ENCODE data around the gene AS3MT.

Gene AS3MT

GRCh38 chr10:102949916-102950315 is 80.6 kb downstream of the AS3MT start:
- Histone ChIP-seq H3K4me3 (ENCODE audit: low read depth, low read length) (no peak overlapping the region), H3K27ac (ENCODE audit: extremely low read depth, low read depth, low read length) (no peak overlapping the region), H3K36me3 (ENCODE audit: control insufficient read depth in 2 of 2, insufficient read depth in 1 of 2, low read length in 2 of 2) (no peaks in the 10 kb centered on the region; a peak in 1 of 3 replicates), H3K4me1 (ENCODE audit: control insufficient read depth, insufficient read depth, low read length) (peaks cover 9% of the 10 kb centered on the region; the same call in 1 of the 2 replicates), H3K9me3 (ENCODE audit: control insufficient read depth, insufficient read depth, low read depth, low read length) (no peaks in the 10 kb centered on the region)
- ChIA-PET CTCF (interaction anchor here (0.8 kb wide), 1 partner anchor 29 kb away, joined by 3 read pairs; no protein-coding TSS in a partner anchor), POLR2A (no interaction called here)
- TF ChIP-seq ZNF473 (tag by site-specific recombination; IDR thresholded peaks at IDR 0.05): no peak
- no peak for TF ChIP-seq ZNF580 (tag by site-specific recombination; IDR thresholded peaks at IDR 0.05)
- no peak for TF ChIP-seq EGR2 (tag by site-specific recombination; IDR thresholded peaks at IDR 0.05; ENCODE audit: low read depth)
- no peak; the same call in 1 of the 2 replicates for TF ChIP-seq REPIN1 (tag by site-specific recombination; IDR thresholded peaks at IDR 0.05; ENCODE audit: low read depth)
- no peak for TF ChIP-seq PRDM4 (tag by site-specific recombination; IDR thresholded peaks at IDR 0.05)

GRCh38 chr10:102951316-102951715 is 82.0 kb downstream of the AS3MT start:
- no peaks in the 10 kb centered on the region; a peak in 1 of 3 replicates for H3K36me3 ChIP-seq (ENCODE audit: control insufficient read depth in 2 of 2, insufficient read depth in 1 of 2, low read length in 2 of 2)
- POLR2A ChIA-PET: no interaction called here
- CTCF ChIA-PET: no interaction called here
- H3K27ac ChIP-seq (ENCODE audit: extremely low read depth, low read depth, low read length): no peak overlapping the region
- no peak for TF ChIP-seq ZNF404 (tag by site-specific recombination; IDR thresholded peaks at IDR 0.05)
- TF ChIP-seq TRIM28 (IDR thresholded peaks at IDR 0.05; ENCODE audit: borderline replicate concordance, low read length): no peak
- TF ChIP-seq KLF9 (tag by site-specific recombination; IDR thresholded peaks at IDR 0.05; ENCODE audit: low read depth): no peak
- no peak for TF ChIP-seq ZNF544 (tag by site-specific recombination; IDR thresholded peaks at IDR 0.05)
- no peak for TF ChIP-seq ZNF16 (tag by site-specific recombination; IDR thresholded peaks at IDR 0.05; ENCODE audit: low read depth)
- TF ChIP-seq ZFP37 (tag by site-specific recombination; IDR thresholded peaks at IDR 0.05): no peak
- no peak for TF ChIP-seq ZSCAN30 (tag by site-specific recombination; IDR thresholded peaks at IDR 0.05)
- TF ChIP-seq ZSCAN18 (tag by site-specific recombination; IDR thresholded peaks at IDR 0.05): no peak
- no peak for TF ChIP-seq ZNF37A (tag by site-specific recombination; IDR thresholded peaks at IDR 0.05)
- no peak for TF ChIP-seq ZNF138 (tag by site-specific recombination; IDR thresholded peaks at IDR 0.05; ENCODE audit: borderline replicate concordance)
- no peak for TF ChIP-seq ZNF341 (tag by site-specific recombination; IDR thresholded peaks at IDR 0.05; ENCODE audit: low read depth)
- TF ChIP-seq ZNF610 (tag by site-specific recombination; IDR thresholded peaks at IDR 0.05; ENCODE audit: borderline replicate concordance): no peak
- TF ChIP-seq ZNF747 (tag by site-specific recombination; IDR thresholded peaks at IDR 0.05): no peak
- TF ChIP-seq ZBTB11 (tag by site-specific recombination; conservative IDR thresholded peaks at IDR 0.05; ENCODE audit: low read depth): no peak
- TF ChIP-seq ZNF792 (tag by site-specific recombination; IDR thresholded peaks at IDR 0.05): no peak
- TF ChIP-seq BCL11A (tag by site-specific recombination; IDR thresholded peaks at IDR 0.05; ENCODE audit: low read depth): no peak
- TF ChIP-seq ZNF560 (tag by site-specific recombination; IDR thresholded peaks at IDR 0.05; ENCODE audit: borderline replicate concordance): no peak
- TF ChIP-seq ZNF48 (tag by site-specific recombination; IDR thresholded peaks at IDR 0.05): no peak
- no peak overlapping the region for H3K4me3 ChIP-seq (ENCODE audit: low read depth, low read length)
- no peaks in the 10 kb centered on the region for H3K4me1 ChIP-seq (ENCODE audit: control insufficient read depth, insufficient read depth, low read length)
- no peaks in the 10 kb centered on the region for H3K9me3 ChIP-seq (ENCODE audit: control insufficient read depth, insufficient read depth, low read depth, low read length)
